Measurements from ENCODE around the gene CALN1.
"Not testable (repeated sequence)": the region's sequence is repeated elsewhere in the genome, so short reads cannot be mapped to it uniquely, and the experiment has no call there.

The CALN1 gene

DNA sequence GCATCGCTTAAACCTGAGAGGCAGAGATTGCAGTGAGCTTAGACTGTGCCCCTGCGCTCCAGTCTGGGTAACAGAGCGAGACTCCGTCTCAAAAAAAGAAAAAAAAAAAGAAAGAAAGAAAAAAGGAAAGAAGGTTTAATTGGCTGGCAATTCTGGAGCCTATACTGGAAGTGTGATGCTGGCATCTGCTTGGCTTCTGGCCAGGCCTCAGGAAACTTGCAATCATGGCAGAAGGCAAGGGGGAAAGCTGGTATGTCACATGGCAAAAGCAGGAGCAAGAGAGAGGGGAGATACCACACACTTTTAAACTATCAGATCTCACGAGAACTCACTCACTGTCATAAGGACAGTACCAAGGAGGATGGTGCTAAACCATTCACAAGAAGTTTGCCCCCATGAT, 190.0 kb downstream of the CALN1 start:
- Histone ChIP-seq H3K9ac (ENCODE audit: insufficient read length, low read depth) (no peak overlapping the region), H3K36me3 (ENCODE audit: insufficient read depth, insufficient read length, low read length) (no peaks in the 10 kb centered on the region), H3K4me3 (ENCODE audit: insufficient read length, low read depth) (no peak overlapping the region), H3K9me3 (ENCODE audit: insufficient read depth, low read length) (no peaks in the 10 kb centered on the region), H3K4me1 (ENCODE audit: insufficient read depth, insufficient read length) (no peaks in the 10 kb centered on the region), H3K27me3 (ENCODE audit: insufficient read depth, insufficient read length) (no peaks in the 10 kb centered on the region)
- TF ChIP-seq SUZ12 (IDR thresholded peaks at IDR 0.05; ENCODE audit: extremely low read depth, insufficient read depth, insufficient read length) = no peak
- TF ChIP-seq ZNF274 (IDR thresholded peaks at IDR 0.05; ENCODE audit: low read depth, low read length) = no peak
- no peak for TF ChIP-seq YY1 (IDR thresholded peaks at IDR 0.05; ENCODE audit: insufficient read depth, insufficient read length)
- DNase-seq (ENCODE audit: low read depth, low spot score) = no peak

DNA sequence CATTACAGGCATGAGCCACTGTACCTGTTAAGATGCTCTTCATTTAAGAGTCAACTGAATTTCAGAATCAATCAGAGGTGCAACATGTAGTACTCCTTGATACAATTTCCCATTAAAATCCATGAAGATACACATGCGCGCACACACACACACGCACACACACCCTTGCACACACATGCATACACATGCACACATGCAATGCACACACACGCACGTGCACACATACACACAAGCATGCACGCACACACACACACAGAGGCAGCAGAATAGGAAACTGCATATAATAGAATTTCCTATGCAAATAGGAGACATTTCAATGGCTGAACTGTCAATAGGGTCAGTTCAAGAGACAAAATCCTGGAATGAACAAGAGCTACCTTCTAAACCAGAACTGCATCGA, 192.6 kb downstream of the CALN1 start:
- no peaks in the 10 kb centered on the region for H3K9me3 ChIP-seq (ENCODE audit: insufficient read depth, low read length)
- H3K4me1 ChIP-seq (ENCODE audit: insufficient read depth, insufficient read length) = no peaks in the 10 kb centered on the region
- DNase-seq (ENCODE audit: low read depth, low spot score) = no peak
- no peak overlapping the region for H3K4me3 ChIP-seq (ENCODE audit: insufficient read length, low read depth)
- no peaks in the 10 kb centered on the region for H3K27me3 ChIP-seq (ENCODE audit: insufficient read depth, insufficient read length)
- H3K36me3 ChIP-seq (ENCODE audit: insufficient read depth, insufficient read length, low read length) = no peaks in the 10 kb centered on the region
- H3K9ac ChIP-seq (ENCODE audit: insufficient read length, low read depth) = no peak overlapping the region
- TF ChIP-seq YY1 (IDR thresholded peaks at IDR 0.05; ENCODE audit: insufficient read depth, insufficient read length) (no peak), SUZ12 (IDR thresholded peaks at IDR 0.05; ENCODE audit: extremely low read depth, insufficient read depth, insufficient read length) (no peak), ZNF274 (IDR thresholded peaks at IDR 0.05; ENCODE audit: low read depth, low read length) (no peak)

DNA sequence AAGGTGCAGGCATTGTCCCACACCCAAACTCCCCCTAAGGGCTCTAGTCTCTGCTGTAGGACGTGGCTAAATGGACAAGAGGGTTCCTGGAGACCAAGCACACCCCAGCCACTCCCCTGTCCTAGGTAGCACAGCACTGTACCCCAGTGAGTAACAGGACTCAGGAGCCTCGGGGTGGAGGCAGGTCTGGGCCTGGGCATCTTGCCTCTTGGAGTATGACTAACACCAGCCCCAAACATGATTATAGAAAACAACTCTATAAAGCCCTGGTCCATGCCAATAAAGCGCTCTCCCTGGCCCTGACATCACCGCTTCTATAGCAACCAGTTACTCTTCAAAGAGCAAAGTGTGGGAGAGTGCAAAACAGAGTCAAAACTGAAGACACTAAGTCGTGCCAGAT, 195.0 kb downstream of the CALN1 start:
- Histone ChIP-seq H3K4me3 (ENCODE audit: insufficient read length, low read depth) (no peak overlapping the region), H3K27me3 (ENCODE audit: insufficient read depth, insufficient read length) (no peaks in the 10 kb centered on the region), H3K9me3 (ENCODE audit: insufficient read depth, low read length) (no peaks in the 10 kb centered on the region), H3K4me1 (ENCODE audit: insufficient read depth, insufficient read length) (no peaks in the 10 kb centered on the region), H3K9ac (ENCODE audit: insufficient read length, low read depth) (no peak overlapping the region), H3K36me3 (ENCODE audit: insufficient read depth, insufficient read length, low read length) (no peaks in the 10 kb centered on the region)
- no peak for TF ChIP-seq ZNF274 (IDR thresholded peaks at IDR 0.05; ENCODE audit: low read depth, low read length)
- TF ChIP-seq SUZ12 (IDR thresholded peaks at IDR 0.05; ENCODE audit: extremely low read depth, insufficient read depth, insufficient read length) = no peak
- no peak for TF ChIP-seq YY1 (IDR thresholded peaks at IDR 0.05; ENCODE audit: insufficient read depth, insufficient read length)
- no peak for DNase-seq (ENCODE audit: low read depth, low spot score)

DNA sequence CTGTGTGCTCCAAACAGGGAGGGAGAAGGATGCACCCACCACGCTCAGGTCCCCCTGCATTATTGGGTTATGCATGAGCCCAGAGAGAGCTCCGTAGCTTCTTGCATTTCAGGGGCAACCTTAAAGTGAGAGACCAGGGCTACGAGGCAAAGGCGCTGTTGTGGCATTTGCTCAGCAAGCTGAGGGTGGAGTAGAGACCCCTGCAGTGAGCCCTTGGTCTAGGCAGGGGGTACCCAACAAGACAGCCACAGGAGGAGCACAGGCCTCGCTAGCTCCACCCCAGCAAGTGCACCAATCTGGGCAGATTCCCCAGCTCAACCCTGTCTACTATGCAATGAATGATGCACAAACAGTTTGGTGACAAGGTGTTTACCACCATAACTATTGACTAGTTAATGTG, 198.4 kb downstream of the CALN1 start:
- TF ChIP-seq SUZ12 (IDR thresholded peaks at IDR 0.05; ENCODE audit: extremely low read depth, insufficient read depth, insufficient read length) = no peak
- H3K4me1 ChIP-seq (ENCODE audit: insufficient read depth, insufficient read length) = no peaks in the 10 kb centered on the region
- H3K9ac ChIP-seq (ENCODE audit: insufficient read length, low read depth) = no peak overlapping the region
- no peak overlapping the region for H3K4me3 ChIP-seq (ENCODE audit: insufficient read length, low read depth)
- DNase-seq (ENCODE audit: low read depth, low spot score) = no peak
- H3K36me3 ChIP-seq (ENCODE audit: insufficient read depth, insufficient read length, low read length) = no peaks in the 10 kb centered on the region
- peaks cover 27% of the 10 kb centered on the region for H3K27me3 ChIP-seq (ENCODE audit: insufficient read depth, insufficient read length)
- H3K9me3 ChIP-seq (ENCODE audit: insufficient read depth, low read length) = no peaks in the 10 kb centered on the region

DNA sequence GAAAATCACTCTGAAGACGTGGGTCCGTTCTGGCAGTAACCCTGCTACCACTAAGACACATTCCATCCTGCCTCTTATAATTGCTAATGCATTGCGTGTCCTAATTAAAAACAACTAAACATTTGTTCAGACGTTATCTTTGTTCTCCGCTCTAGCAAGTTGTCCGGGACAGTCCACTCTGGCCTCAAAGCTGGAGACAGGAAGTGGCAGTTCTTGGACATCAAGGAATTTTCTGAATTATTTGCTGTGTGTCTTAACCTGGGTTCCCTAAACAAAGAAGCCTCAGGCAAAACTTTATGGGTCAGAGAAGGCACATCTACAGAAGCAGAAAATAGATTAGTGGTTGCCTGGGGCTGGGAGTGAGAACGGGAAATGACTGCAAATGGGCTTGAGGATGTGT, 199.1 kb downstream of the CALN1 start:
- peaks cover 34% of the 10 kb centered on the region for H3K27me3 ChIP-seq (ENCODE audit: insufficient read depth, insufficient read length)
- H3K9ac ChIP-seq (ENCODE audit: insufficient read length, low read depth) = no peak overlapping the region
- H3K4me1 ChIP-seq (ENCODE audit: insufficient read depth, insufficient read length) = no peaks in the 10 kb centered on the region
- no peaks in the 10 kb centered on the region for H3K9me3 ChIP-seq (ENCODE audit: insufficient read depth, low read length)
- DNase-seq (ENCODE audit: low read depth, low spot score) = no peak
- TF ChIP-seq ZNF274 (IDR thresholded peaks at IDR 0.05; ENCODE audit: low read depth, low read length) (no peak), SUZ12 (IDR thresholded peaks at IDR 0.05; ENCODE audit: extremely low read depth, insufficient read depth, insufficient read length) (no peak), YY1 (IDR thresholded peaks at IDR 0.05; ENCODE audit: insufficient read depth, insufficient read length) (no peak)
- H3K4me3 ChIP-seq (ENCODE audit: insufficient read length, low read depth) = no peak overlapping the region
- H3K36me3 ChIP-seq (ENCODE audit: insufficient read depth, insufficient read length, low read length) = no peaks in the 10 kb centered on the region

DNA sequence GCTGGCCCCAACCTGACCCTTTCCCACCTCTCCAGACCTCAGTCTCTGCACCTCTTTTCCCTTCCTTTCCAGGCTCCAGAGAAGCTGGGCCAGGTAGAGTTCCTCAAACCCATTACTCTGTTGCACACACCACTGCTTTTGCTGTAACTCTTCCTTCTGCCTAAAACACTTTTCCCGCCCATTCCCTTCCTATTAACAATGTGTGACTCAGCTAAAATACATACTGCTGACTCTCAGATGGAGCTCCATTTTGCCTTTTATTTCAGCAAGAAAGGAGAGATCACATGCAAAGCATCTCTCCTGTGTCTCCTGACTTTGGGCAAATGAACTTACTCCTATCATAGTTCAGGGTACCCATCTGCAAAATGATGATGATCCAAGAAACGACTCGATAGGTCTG, 201.0 kb downstream of the CALN1 start:
- TF ChIP-seq ZNF274 (IDR thresholded peaks at IDR 0.05; ENCODE audit: low read depth, low read length) (no peak), YY1 (IDR thresholded peaks at IDR 0.05; ENCODE audit: insufficient read depth, insufficient read length) (no peak), SUZ12 (IDR thresholded peaks at IDR 0.05; ENCODE audit: extremely low read depth, insufficient read depth, insufficient read length) (no peak)
- Histone ChIP-seq H3K4me1 (ENCODE audit: insufficient read depth, insufficient read length) (no peaks in the 10 kb centered on the region), H3K36me3 (ENCODE audit: insufficient read depth, insufficient read length, low read length) (no peaks in the 10 kb centered on the region), H3K4me3 (ENCODE audit: insufficient read length, low read depth) (no peak overlapping the region), H3K27me3 (ENCODE audit: insufficient read depth, insufficient read length) (peaks cover 35% of the 10 kb centered on the region), H3K9me3 (ENCODE audit: insufficient read depth, low read length) (no peaks in the 10 kb centered on the region), H3K9ac (ENCODE audit: insufficient read length, low read depth) (no peak overlapping the region)
- no peak for DNase-seq (ENCODE audit: low read depth, low spot score)

DNA sequence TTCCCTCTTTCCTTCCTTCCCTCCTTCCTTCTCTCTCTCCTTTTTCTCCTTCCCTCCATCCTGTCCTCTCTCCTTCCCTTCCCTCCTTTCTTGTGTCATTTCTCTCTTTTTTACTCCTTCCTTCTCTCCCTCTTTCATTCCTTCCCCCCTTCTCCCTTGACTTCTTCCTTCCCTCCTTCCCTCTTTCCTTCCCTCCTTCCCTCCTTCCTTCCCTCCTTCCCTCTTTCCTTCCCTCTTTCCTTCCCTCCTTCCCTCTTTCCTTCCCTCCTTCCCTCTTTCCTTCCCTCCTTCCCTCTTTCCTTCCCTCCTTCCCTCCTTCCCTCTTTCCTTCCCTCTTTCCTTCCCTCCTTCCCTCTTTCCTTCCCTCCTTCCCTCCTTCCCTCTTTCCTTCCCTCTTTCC, 203.1 kb downstream of the CALN1 start:
- not testable (repeated sequence) for DNase-seq (ENCODE audit: low read depth, low spot score); H3K9ac ChIP-seq (ENCODE audit: insufficient read length, low read depth); H3K4me3 ChIP-seq (ENCODE audit: insufficient read length, low read depth); H3K36me3 ChIP-seq (ENCODE audit: insufficient read depth, insufficient read length, low read length); H3K9me3 ChIP-seq (ENCODE audit: insufficient read depth, low read length); H3K4me1 ChIP-seq (ENCODE audit: insufficient read depth, insufficient read length)
- H3K27me3 ChIP-seq (ENCODE audit: insufficient read depth, insufficient read length) = peaks cover 35% of the 10 kb centered on the region

DNA sequence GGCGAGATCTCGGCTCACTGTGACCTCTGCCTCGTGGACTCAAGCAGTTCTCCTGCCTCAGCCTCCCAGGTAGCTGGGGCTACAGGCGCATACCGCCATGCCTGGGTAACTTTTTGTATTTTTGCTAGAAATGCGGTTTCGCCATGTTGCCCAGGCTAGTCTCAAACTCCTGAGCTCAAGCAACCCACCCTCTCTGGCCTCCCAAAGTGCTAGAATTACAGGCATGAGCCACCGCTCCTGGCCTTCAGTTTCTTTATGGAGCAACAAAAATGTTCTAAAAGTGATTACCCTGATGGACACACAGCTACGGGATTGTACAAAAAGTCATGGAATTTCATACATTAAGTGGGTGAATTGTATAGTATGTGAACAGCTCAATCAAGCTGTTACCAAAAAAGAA, 216.0 kb downstream of the CALN1 start:
- Histone ChIP-seq H3K27me3 (ENCODE audit: insufficient read depth, insufficient read length) (no peaks in the 10 kb centered on the region), H3K9ac (ENCODE audit: insufficient read length, low read depth) (no peak overlapping the region), H3K36me3 (ENCODE audit: insufficient read depth, insufficient read length, low read length) (no peaks in the 10 kb centered on the region), H3K4me3 (ENCODE audit: insufficient read length, low read depth) (no peak overlapping the region), H3K4me1 (ENCODE audit: insufficient read depth, insufficient read length) (no peaks in the 10 kb centered on the region), H3K9me3 (ENCODE audit: insufficient read depth, low read length) (no peaks in the 10 kb centered on the region)
- no peak for TF ChIP-seq SUZ12 (IDR thresholded peaks at IDR 0.05; ENCODE audit: extremely low read depth, insufficient read depth, insufficient read length)
- TF ChIP-seq ZNF274 (IDR thresholded peaks at IDR 0.05; ENCODE audit: low read depth, low read length) = no peak
- TF ChIP-seq YY1 (IDR thresholded peaks at IDR 0.05; ENCODE audit: insufficient read depth, insufficient read length) = no peak
- DNase-seq (ENCODE audit: low read depth, low spot score) = no peak
